Karpas-422 (cell line): Measurements from ENCODE around the gene CKAP2. TPM values are rescaled to one million over a fixed set of nuclear protein-coding genes. Genes with fewer than 3 reads are reported as not detected.
"Not testable (repeated sequence)": the region's sequence is repeated elsewhere in the genome, so short reads cannot be mapped to it uniquely, and the experiment has no call there.

Experiments
- DNase-seq: peaks from one replicate; pipeline ENCODE4 v3.0.0-alpha.2; 2015
- H2AFZ ChIP-seq: fragments of 200-600 bp; sonication (generic); 2 replicates; pipeline ENCODE4 v1.6.1; 2014; ENCODE audit warnings: antibody characterized with exemption, low read length, mixed read lengths
- H3K27ac ChIP-seq: fragments of 200-600 bp; sonication (generic); 2 replicates; pipeline ENCODE4 v1.5.1; 2014; ENCODE audit warnings: mild to moderate bottlenecking, low read length, moderate library complexity
- H3K27me3 ChIP-seq: fragments of 200-600 bp; sonication (generic); 2 replicates; pipeline ENCODE4 v1.6.1; 2014; ENCODE audit warnings: low read length, mixed read lengths
- H3K36me3 ChIP-seq: fragments of 200-600 bp; sonication (generic); 2 replicates; pipeline ENCODE4 v1.6.1; 2014; ENCODE audit warnings: low read length, mixed read lengths; ENCODE audit not compliant: insufficient read depth
- H3K4me1 ChIP-seq: fragments of 200-600 bp; sonication (generic); 2 replicates; pipeline ENCODE4 v1.6.1; 2014; ENCODE audit warnings: mild to moderate bottlenecking, low read length, mixed read lengths
- H3K4me2 ChIP-seq: fragments of 200-600 bp; sonication (generic); 2 replicates; pipeline ENCODE4 v1.6.1; 2014; ENCODE audit warnings: low read length, low read depth, mild to moderate bottlenecking; ENCODE audit not compliant: poor library complexity, severe bottlenecking
- H3K4me3 ChIP-seq: fragments of 200-600 bp; sonication (generic); 2 replicates; pipeline ENCODE4 v1.5.1; 2014; ENCODE audit warnings: mild to moderate bottlenecking, antibody characterized with exemption, low read length, mixed read lengths
- H3K79me2 ChIP-seq: fragments of 200-600 bp; sonication (generic); 2 replicates; pipeline ENCODE4 v1.6.1; 2014; ENCODE audit warnings: mild to moderate bottlenecking, low read length, mixed read lengths
- H3K9ac ChIP-seq: fragments of 200-600 bp; sonication (generic); 2 replicates; pipeline ENCODE4 v1.6.0; 2014; ENCODE audit warnings: low read length
- H3K9me2 ChIP-seq: fragments of 200-600 bp; sonication (generic), shearing (Covaris generic); replicated peaks from 2 replicates; pipeline ENCODE4 v1.6.0; 2014; ENCODE audit warnings: mild to moderate bottlenecking, low read length, moderate library complexity; ENCODE audit not compliant: insufficient read depth
- H3K9me3 ChIP-seq: fragments of 300-700, 200-600 bp; sonication (generic); 2 replicates; pipeline ENCODE4 v1.6.1; 2014; ENCODE audit warnings: low read length, mixed read lengths
- H4K20me1 ChIP-seq: fragments of 200-600 bp; sonication (generic); 2 replicates; pipeline ENCODE4 v1.6.1; 2014; ENCODE audit warnings: mild to moderate bottlenecking, antibody characterized with exemption, low read length, low read depth; ENCODE audit not compliant: insufficient read depth
- total RNA-seq: library from RNA; depleted of rRNA; stranded (reverse); fragments of >200 nt; shearing (Covaris generic); gene quantifications from 2 replicates; pipeline ENCODE4 v1.2.3, GENCODE V29; 2014; ENCODE audit warnings: low replicate concordance

CKAP2 gene
- total RNA-seq, 1 experiment from 2014 or later = 46.2 TPM

GRCh38 chr13:52494241-52494640 is 39.0 kb downstream of the CKAP2 start:
- DNase-seq, H3K27ac ChIP-seq, H3K79me2 ChIP-seq, H3K9me3 ChIP-seq, H4K20me1 ChIP-seq, H3K9me2 ChIP-seq, H3K4me1 ChIP-seq, H3K9ac ChIP-seq, H3K36me3 ChIP-seq, H3K4me3 ChIP-seq, H3K27me3 ChIP-seq, H3K4me2 ChIP-seq, H2AFZ ChIP-seq: not testable (repeated sequence)

GRCh38 chr13:52497979-52498378 is 42.7 kb downstream of the CKAP2 start:
- H3K27ac ChIP-seq, H3K9me2 ChIP-seq, DNase-seq, H4K20me1 ChIP-seq, H3K4me2 ChIP-seq, H3K36me3 ChIP-seq, H3K27me3 ChIP-seq, H3K79me2 ChIP-seq, H3K9me3 ChIP-seq, H3K4me3 ChIP-seq, H3K9ac ChIP-seq, H2AFZ ChIP-seq, H3K4me1 ChIP-seq: not testable (repeated sequence)

GRCh38 chr13:52502277-52502676 is 47.0 kb downstream of the CKAP2 start:
- H3K4me1 ChIP-seq, H3K4me3 ChIP-seq, H4K20me1 ChIP-seq, H3K79me2 ChIP-seq, H3K36me3 ChIP-seq, H2AFZ ChIP-seq, DNase-seq, H3K9me2 ChIP-seq, H3K4me2 ChIP-seq, H3K27ac ChIP-seq, H3K9me3 ChIP-seq, H3K9ac ChIP-seq, H3K27me3 ChIP-seq: not testable (repeated sequence)

- not testable (repeated sequence) for H3K9ac ChIP-seq, H3K9me3 ChIP-seq, H3K79me2 ChIP-seq, H3K27me3 ChIP-seq, H3K9me2 ChIP-seq, H3K4me3 ChIP-seq, H3K27ac ChIP-seq, H3K4me2 ChIP-seq, H3K36me3 ChIP-seq, H2AFZ ChIP-seq, H3K4me1 ChIP-seq, H4K20me1 ChIP-seq, DNase-seq
Measured at GRCh38 chr13:52505843-52506242, 50.6 kb downstream of the CKAP2 start.

- not testable (repeated sequence) for H3K36me3 ChIP-seq, H3K27me3 ChIP-seq, H3K9ac ChIP-seq, H3K27ac ChIP-seq, H3K79me2 ChIP-seq, H3K4me3 ChIP-seq, H3K9me3 ChIP-seq, H4K20me1 ChIP-seq, H3K9me2 ChIP-seq, DNase-seq, H3K4me1 ChIP-seq, H2AFZ ChIP-seq, H3K4me2 ChIP-seq
Measured at GRCh38 chr13:52509532-52509931, 54.3 kb downstream of the CKAP2 start.

GRCh38 chr13:52510221-52510797 is 55.0 kb downstream of the CKAP2 start:
- H3K9me3 ChIP-seq, H3K4me3 ChIP-seq, H4K20me1 ChIP-seq, H3K79me2 ChIP-seq, H3K27me3 ChIP-seq, H3K4me1 ChIP-seq, H3K4me2 ChIP-seq, DNase-seq, H3K27ac ChIP-seq, H2AFZ ChIP-seq, H3K36me3 ChIP-seq, H3K9me2 ChIP-seq, H3K9ac ChIP-seq: not testable (repeated sequence)

- not testable (repeated sequence) for H2AFZ ChIP-seq, H3K27ac ChIP-seq, H3K4me3 ChIP-seq, DNase-seq, H4K20me1 ChIP-seq, H3K79me2 ChIP-seq, H3K27me3 ChIP-seq, H3K9me2 ChIP-seq, H3K9me3 ChIP-seq, H3K9ac ChIP-seq, H3K4me2 ChIP-seq, H3K4me1 ChIP-seq, H3K36me3 ChIP-seq
Measured at GRCh38 chr13:52511598-52511997, 56.3 kb downstream of the CKAP2 start.

GRCh38 chr13:52513957-52514596 is 58.8 kb downstream of the CKAP2 start:
- not testable (repeated sequence) for H3K9me2 ChIP-seq, H3K4me2 ChIP-seq, H3K36me3 ChIP-seq, H3K27ac ChIP-seq, H3K4me3 ChIP-seq, H2AFZ ChIP-seq, H3K9ac ChIP-seq, H3K79me2 ChIP-seq, H3K4me1 ChIP-seq, H3K9me3 ChIP-seq, DNase-seq, H4K20me1 ChIP-seq, H3K27me3 ChIP-seq

GRCh38 chr13:52523323-52523722 is 68.0 kb downstream of the CKAP2 start:
- DNase-seq, H3K36me3 ChIP-seq, H3K27me3 ChIP-seq, H4K20me1 ChIP-seq, H3K9me2 ChIP-seq, H3K27ac ChIP-seq, H3K9ac ChIP-seq, H3K4me2 ChIP-seq, H3K79me2 ChIP-seq, H3K9me3 ChIP-seq, H2AFZ ChIP-seq, H3K4me1 ChIP-seq, H3K4me3 ChIP-seq: not testable (repeated sequence)
